GM21619 (cell line): Measurements from ENCODE around the gene LRRC74B.
"Not testable (repeated sequence)": the region's sequence is repeated elsewhere in the genome, so short reads cannot be mapped to it uniquely, and the experiment has no call there.

Source experiments
- ATAC-seq: cut with Tn5 transposase; IDR thresholded peaks from one replicate; pipeline ENCODE4 v1.9.1; 2021; ENCODE audit not compliant: unreplicated experiment

The LRRC74B gene

DNA sequence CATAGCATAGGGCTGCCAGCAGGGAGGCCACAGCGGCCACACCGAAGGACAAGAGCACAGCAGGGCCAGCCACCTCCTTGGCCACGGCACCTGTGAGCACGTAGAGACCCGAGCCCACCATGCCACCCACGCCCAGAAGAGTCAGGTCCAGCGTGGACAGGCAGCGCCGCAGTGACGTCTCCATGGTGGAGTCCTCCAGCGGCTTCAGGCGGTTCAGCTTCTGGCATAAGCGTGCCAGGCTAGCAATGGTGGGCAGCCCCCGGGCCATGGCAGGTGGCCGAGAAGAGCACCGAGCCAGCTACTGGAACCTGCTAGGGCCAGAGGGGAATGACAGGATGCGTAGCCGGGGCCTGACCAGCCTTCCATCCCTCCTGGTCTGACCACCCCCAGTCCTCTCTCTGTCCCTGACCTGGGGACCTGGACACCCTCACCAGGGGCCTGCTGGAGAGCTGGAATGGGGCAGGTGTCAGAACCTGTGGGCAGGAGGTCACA lies 14.2 kb upstream of the LRRC74B start:
- no peak for ATAC-seq

DNA sequence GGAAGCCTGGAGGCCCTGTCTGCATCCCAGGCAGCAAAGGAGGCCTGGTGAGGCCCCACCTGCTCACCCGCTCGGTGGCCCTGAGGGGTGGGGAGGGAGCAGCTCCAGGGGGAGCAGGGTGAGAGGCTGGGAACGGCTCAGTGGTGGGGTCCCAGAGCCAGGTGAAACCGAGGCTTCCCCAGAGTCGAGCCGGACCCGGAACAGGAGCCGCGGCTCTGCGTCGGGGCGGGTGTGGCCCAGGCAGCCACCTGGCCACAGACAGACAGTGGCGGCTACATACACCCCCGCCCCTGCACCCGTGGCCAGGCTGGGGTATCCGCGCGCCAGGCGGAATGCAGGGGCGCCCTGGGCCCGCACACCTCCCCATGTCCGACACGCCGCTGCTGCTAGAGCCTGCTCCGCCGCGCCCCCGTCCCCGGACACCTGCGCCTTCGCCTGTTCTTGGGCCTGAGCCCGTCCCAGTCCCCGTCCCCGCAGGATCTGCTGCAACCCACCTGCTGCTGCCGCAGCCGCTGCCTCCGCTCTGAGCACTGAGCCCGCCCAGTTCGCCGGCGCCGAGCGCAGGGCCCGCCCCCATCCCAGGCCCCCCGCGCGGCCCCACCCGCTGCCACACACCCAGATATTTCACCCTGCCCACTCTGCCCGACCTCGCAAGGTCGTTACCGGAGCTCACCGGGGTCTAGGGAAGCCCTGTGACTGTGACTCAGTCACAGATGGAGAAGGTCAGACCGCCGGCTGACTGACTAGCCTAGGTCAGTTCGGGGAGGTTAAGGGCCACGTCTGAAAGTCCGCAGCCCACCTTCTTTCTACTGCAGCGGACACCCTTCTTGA lies 13.5 kb upstream of the LRRC74B start, which contains the start of gene SLC7A4:
SLC7A4 (minus strand) TSS at position 525 of the 831 bp plus-strand sequence. CDS start 749 bp downstream, outside the sequence.
- ATAC-seq, result no peak

DNA sequence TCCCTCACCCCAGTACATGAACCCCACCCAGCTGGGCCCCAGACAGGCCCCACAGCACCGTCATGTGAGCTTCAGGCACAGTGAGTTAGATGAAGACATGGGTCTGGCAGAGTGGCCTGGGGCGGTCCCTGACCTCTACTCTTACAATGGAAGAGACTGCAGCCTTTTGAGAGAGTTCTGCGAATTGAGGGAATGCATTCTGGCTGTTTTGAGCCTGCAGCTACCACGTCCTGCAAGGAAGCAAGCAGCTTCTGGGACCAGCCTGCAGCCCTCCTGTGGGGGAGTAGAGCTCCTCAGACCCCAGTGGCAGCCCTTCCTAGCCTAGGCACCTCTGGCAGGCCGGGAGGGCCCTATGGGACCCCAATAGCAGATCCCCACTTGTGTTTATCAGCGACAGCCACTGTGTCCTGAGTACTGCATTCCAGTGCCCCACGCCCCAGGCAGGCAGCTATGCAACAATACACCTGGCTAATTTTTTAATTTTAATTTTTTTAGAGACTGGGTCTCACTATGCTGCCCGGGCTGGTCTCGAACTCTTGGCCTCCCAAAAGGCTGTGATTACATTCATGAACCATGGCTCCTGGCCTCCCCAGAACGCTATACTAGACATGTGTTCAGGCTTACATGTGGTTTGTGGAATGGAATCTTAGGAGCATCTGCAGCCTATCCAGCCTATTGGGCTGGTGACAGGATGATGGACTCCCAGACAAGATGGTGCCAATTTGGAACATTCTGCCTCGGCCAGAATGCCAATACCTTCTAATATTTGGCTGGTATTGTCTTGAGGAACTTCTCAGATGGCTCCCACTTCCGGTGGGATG lies 12.7 kb upstream of the LRRC74B start:
- ATAC-seq, result no peak

DNA sequence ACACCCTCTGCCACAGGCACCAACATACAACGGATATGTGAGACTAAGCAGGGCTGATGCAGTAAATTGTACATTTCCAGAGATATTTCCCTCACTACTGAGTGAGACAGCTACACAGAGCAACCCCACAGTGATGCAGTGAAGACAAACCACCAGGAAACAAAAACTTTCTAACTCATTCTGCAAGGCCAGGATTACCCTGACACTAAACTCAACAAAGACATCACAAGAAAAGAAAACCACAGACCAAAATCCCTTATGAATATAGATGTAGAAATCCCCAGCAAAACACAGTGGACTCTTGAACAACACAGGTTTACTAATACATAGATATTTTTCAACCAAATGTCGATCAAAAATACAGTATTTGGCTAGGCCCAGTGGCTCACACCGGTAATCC lies 11.9 kb upstream of the LRRC74B start:
- ATAC-seq, result no peak

DNA sequence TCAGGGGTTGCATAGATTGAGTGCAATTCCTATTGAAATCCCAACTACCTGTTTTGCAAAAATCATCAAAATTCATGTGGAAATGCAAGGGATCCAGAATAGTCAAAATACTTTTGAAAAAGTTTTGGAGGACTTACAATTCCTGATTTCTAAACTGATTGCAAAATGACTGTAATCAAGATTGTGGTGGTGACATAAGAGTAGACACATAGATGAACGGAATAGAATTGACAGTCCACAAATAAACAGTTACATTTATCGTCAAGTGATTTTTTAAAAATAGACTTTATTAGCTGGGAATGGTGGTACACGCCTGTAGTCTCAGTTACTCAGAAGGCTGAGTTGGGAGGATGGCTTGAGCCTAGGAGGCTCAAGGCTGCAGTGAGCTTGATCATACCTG lies 10.8 kb upstream of the LRRC74B start:
- ATAC-seq, result no peak

DNA sequence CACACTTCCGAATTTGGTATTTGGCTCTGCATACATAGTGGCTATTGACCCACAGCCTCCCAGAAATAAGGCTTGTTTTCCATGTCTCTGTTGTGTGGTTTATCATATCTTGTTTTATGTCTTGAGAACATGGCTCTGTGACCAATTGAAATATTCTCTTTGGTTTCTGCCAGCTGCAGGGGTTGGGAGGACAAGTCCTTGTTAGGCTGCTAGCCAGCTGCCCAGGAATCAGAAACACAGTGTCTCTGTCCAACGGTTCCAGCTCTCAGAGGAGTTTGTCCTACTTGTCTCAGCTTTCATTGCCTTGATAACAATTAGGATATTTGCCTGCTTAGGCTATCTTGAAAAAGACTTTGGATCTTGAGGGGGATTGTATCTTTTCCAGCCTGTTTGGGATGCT lies 7.3 kb upstream of the LRRC74B start:
- ATAC-seq, result no peak

DNA sequence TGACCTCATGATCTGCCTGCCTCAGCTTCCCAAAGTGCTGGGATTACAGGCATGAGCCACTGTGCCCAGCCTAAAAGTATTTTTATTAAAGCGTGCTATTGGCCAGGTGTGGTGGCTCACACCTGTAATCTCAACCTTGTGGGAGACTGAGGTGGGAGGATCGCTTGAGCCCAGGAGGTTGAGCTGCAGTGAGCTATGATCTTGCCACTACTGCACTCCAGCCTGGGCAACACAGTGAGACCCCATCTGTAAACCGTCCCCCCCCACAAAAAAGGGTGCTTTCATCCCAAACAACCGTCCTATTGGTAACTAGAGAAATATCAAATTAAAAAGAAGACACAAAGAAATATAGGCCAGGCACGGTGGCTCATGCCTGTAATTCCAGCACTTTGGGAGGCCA lies 6.6 kb upstream of the LRRC74B start:
- not testable (repeated sequence) for ATAC-seq

DNA sequence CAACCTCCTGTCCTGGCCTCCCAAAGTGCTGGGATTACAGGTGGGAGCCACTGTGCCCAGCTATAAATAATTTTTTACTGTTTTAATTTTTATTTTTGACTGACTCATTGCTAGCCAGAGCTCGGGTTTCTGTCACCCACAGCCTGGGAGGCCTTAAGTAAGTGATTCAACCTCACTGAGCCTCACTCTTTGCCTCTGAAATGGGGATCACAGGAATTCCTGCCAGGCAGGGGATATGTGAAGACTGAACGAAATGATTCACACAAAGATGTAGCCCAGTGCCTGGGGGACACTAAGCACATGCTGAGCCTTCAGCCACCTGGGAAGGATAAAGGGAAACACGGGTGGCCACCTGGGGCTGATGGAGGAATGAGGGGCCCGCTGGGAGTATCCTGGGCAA lies 3.8 kb upstream of the LRRC74B start:
- ATAC-seq, result no peak

DNA sequence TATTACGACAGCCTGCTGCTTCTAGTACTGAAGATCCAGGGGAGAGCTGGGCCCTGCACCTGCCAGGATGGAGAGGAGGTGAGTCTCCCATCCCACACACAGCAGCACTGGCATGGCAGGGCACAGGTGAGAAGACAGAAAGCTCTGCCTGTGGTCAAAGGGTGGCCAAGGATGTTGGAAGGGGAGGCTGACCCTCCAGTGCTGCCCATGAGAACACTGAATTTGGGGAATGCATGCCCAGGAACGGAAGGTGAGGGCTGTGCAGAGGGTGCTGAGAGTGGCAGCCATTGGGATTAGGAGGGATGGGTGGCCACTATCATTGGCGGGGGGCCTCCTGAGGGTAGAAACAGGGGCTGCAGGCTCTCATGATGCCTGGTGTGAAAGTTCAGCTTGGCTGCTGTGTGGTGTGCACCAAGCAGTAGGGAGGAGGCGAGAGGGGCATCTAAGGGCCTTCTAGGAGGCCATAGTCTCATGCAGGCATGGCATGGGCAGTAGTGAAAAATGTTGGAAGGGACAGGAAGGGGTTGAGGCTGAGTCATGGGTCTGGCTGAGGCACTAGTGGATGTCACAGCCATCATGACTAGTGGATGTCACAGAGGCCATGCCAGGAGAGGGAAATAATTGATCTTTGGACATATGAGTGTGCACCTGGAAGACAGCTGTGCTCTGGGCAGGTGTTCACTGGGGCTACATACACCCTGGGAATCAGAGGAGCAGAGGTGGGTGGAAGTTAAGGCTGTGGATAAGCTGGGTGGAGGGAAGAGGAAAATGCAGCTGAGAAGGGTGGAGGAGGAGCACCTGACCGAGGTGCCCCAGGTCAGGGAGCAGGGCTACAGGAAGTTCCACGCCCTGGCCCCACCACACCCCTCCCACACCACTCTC lies 2.5 kb upstream of the LRRC74B start:
- no peak for ATAC-seq

DNA sequence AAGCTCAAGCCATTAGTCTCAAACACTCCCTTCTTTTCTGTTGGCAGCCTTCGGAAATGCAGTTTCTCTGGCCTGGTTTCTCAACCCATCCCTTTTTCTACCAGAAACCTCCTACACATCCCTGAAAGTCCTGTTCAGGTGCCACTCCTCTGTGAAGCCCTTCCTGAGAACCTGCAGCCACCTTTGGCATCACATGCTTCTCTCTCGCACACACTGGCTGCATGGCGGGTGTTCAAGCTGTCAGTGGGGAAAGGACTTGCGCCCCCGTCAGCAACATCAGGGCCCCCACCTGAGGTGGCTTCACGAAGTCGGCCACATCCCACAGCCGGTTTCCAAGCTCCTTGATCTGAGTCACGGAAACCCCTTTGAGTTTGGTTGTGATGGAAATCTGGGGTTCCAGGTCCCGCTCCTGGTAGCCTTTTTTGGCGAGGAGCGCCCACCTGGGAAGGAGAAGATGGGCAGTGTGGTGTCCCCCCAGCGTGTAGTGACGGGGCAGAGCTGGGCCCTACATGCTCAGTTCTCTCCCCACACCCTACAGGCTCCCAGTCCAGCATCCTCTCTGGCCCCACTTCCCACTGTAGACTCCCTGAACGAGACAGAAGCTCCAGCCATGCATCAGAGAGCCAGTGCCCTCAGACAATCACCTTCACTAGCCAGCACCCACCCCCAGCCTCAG lies 1.7 kb upstream of the LRRC74B start:
- ATAC-seq, result no peak

DNA sequence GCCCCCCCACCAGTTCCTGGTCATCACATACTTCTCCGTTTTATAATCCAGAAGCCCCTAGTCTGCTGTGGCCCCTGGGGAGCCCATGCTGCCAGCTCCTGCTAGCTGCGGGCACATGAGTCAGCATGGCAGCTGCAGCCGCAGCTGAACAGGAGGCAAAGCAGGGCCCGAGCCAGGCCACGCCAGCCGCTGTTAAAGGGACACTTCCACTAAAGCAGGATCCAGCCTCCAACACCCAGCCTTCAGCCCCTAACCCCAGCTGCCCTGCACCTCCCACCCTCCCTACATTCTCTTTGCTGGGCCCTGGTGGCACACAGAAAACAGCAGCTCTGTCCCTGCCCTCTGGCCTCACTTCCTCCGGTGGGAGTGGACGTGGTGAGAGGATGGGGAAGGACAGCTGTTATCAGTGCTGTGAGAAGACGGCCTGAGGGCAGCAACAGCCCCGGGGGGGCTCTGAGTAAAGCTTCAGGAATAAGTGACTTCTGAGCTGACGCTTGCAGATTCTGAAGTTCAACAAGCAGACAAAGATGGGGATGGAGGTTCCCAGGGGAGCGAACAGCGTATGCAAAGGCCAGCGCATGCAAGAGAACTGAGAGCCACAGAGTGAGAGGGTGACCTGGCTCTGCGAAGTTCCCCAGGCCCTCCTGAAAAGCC lies 688 bp upstream of the LRRC74B start:
- no peak for ATAC-seq

DNA sequence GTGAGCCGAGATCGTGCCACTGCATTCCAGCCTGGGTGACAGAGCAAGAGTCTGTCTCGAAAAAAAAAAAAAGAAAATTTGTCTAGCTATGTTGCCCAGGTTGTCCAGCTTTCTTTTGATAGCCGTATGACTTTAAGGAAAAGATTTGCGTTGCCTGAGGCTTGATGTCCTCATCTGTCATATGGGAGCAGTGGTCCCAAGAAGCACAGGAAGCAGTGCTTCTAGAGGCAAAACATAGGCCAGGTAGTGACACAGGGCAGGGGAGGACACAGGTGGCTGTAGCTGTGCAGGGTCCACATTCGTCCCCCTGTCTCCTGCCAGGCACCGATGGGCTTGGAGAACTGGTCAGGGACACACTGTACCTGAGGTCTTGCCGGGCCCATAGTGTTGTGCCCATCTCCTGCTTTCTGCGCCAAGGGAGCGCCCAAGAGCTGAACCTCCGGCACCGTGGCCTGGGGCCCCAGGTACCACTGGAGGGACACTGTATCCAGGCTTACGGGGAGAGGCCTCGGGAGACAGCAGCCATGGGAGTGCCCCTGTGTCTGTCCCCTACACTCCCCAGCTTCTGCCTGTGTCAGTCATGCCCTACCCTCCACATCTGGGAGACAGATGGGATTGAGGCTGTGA lies 1.4 kb downstream of the LRRC74B start:
- no peak for ATAC-seq

DNA sequence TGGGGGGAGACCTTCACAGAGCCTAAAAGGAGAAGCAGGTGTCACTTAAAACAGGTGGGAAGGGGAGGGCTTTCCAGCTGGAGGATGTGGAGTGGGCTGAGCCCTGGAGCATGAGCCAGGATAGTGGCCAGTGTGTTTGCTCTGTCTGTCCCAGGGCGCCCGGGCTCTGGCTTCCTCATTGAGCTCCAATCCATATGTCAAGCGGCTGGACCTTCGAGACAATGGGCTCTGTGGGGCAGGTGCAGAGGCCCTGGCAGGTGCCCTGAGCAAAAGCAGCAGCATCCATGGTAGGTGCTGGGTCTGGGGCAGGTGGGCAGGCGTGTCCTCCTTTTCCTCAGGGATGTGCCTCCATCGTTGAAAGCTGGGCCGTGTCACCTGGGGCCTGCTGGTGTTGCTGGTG lies 2.0 kb downstream of the LRRC74B start:
- no peak for ATAC-seq

DNA sequence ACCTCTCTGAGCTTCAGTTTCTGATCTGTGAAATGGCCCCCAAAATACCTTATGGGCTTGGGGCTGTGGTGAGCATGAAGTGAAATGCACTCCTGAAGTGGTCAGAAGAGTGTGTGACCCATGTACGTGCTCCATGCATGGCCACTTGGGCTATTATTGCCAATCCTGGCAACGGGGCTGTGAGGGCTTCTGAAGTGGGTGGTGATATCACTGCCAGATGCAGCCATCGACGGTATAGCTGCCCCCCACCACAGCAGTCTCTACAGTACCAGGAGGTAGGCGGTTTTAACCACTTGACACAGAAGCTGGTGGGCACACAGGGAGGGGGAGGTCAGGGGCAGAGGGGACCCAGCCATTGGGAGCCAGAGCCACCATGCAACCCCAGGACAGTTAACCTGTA lies 2.7 kb downstream of the LRRC74B start:
- ATAC-seq, result not testable (repeated sequence)

DNA sequence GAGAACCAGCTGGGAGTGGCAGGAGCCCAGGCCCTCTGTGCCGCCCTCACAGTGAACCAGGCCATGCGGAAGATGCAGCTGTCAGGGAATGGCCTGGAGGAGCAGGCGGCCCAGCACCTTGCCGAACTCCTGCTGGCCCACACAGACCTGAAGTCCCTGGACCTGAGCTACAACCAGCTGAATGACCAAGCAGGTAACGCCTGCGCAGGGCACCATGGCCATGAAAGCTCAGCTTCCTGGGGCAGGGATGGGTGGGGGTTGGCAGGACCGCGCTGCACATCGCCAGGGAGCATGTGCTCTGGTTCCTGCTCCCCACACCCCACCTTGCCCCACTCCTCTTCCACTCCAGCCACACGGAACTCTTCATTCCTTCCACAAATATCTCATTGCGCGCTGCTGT lies 3.2 kb downstream of the LRRC74B start:
- not testable (repeated sequence) for ATAC-seq

DNA sequence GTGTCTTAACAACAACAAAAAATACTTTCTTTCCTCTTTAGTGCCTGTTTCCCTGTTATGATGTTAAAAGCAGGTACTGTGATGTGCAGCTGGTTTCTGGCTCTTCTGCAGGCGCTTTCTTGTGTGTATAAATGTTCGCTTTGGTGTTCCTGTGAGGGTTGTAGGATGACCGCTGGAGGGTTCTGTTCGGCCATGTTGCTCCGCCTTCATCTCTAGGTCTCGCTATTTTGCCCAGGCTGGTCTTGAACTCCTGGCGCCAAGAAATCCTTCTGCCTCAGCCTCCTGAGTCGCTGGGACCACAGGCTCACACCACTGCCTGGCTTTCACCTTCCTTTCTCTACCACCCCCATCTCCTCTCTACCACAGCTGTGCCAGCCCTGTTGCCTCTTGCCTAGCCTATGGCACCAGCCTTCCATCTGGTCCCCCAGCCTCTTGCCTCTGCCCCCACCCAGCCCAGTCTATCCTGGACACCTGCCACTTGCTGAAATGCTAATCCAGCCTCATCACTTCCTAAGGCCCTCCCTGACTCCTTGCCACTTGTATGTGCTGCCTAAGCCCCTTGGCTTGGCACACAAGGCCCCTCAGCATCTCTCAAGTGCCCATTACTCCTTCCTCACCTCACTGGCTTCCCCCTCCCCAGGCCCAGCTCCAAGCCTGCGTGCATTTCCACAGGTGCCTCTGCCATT lies 5.5 kb downstream of the LRRC74B start:
- no peak for ATAC-seq

DNA sequence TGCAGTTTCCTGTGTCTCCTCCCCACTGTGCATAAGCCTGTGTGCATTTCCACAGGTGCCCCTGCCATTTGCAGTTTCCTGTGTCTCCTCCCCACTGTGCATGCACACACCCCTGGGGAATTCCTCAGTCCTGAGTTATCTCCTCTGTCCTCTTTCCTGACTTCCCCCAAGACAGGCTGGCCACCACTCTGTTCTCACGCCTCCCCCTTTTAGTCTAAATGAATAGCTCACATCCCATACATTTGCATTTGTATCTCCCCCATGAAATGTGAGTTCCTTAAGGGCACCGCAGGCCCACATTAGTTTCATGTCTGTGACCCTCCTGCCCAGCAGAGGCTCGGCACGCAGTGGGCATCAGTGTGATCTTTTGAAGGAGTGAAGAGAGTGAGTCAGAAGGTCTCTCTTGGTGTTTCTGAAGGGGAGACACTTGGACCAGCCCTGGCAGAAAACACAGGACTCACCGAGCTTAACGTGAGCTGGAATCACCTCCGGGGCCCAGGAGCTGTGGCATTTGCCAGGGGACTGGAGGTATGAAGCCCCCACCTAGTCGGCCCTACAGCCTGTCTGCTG lies 6.2 kb downstream of the LRRC74B start:
- no peak for ATAC-seq

DNA sequence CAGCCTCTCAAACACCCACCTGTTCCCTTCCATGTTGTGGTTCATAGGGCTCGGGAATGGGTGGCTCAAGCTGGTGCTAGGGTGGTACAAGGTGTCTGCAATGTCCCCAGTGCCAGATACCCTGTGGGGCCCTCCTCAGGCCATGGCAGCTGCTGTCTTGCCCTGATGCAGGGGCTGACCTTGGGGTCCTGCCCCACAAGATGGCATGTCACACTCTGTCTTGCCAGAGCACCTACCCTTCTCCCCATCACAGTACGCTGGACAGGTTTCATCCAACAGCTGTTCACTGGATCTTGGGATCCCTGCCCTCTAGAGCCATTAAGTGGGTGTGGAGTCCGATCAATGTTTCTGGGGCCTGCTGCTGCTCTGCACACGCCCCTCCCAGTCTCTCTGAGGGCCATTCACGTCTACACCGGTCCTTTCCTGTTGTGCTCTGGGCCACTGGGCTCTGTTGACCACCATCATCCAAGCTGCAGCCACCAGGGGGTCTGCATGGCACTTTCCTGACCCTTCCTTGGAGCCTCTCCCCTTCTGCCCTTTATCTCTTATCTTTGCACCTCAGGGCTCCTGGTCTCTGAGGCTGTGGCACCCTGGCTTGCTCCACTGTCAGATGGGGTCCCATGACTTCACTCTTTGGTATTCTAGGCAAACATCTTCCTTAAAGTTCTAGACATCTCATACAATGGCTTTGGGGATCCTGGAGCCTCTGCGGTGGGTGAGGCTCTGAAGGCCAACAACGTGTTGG lies 7.1 kb downstream of the LRRC74B start:
- no peak for ATAC-seq
